GM23248 (cell line): ENCODE results near the gene DIAPH1. TPM values are rescaled to one million over a fixed set of nuclear protein-coding genes. Genes with fewer than 3 reads are reported as not detected.

Source experiments
- DNase-seq: peaks from one replicate; pipeline ENCODE4 v3.0.0-alpha.2; 2015
- H2AFZ ChIP-seq: fragments of 200-600 bp; sonication (generic); 2 replicates; pipeline ENCODE4 v1.6.1; 2016; ENCODE audit warnings: antibody characterized with exemption
- H3F3A ChIP-seq: fragments of 200-600 bp; sonication (generic); 2 replicates; pipeline ENCODE4 v1.6.1; 2016; ENCODE audit warnings: mild to moderate bottlenecking, antibody characterized with exemption, mixed run types; ENCODE audit not compliant: insufficient read depth
- H3K27ac ChIP-seq: fragments of 200-600 bp; sonication (generic); 2 replicates; pipeline ENCODE4 v1.5.1; 2016; ENCODE audit warnings: mild to moderate bottlenecking
- H3K27me3 ChIP-seq: fragments of 200-600 bp; sonication (generic); replicated peaks from 2 replicates; pipeline ENCODE4 v1.6.1; 2016; ENCODE audit warnings: mild to moderate bottlenecking; ENCODE audit not compliant: insufficient read depth
- H3K36me3 ChIP-seq: fragments of 200-600 bp; sonication (generic); 2 replicates; pipeline ENCODE4 v1.6.1; 2016; ENCODE audit warnings: low read depth, mild to moderate bottlenecking
- H3K4me1 ChIP-seq: fragments of 200-600 bp; sonication (generic); 2 replicates; pipeline ENCODE4 v1.6.1; 2016; ENCODE audit warnings: mild to moderate bottlenecking; ENCODE audit not compliant: insufficient read depth
- H3K4me2 ChIP-seq: fragments of 200-600 bp; sonication (generic); one replicate; pipeline ENCODE4 v1.6.1; 2016; ENCODE audit warnings: mild to moderate bottlenecking; ENCODE audit not compliant: unreplicated experiment
- H3K4me3 ChIP-seq: fragments of 200-600 bp; sonication (generic); 2 replicates; pipeline ENCODE4 v1.5.1; 2016; ENCODE audit warnings: mild to moderate bottlenecking
- H3K79me2 ChIP-seq: fragments of 200-600 bp; sonication (generic); 2 replicates; pipeline ENCODE4 v1.6.1; 2016; ENCODE audit warnings: mild to moderate bottlenecking; ENCODE audit not compliant: insufficient read depth
- H3K9ac ChIP-seq: fragments of 200-600 bp; sonication (generic); 2 replicates; pipeline ENCODE4 v1.6.1; 2016; ENCODE audit warnings: mild to moderate bottlenecking
- H3K9me2 ChIP-seq: fragments of 200-600 bp; sonication (generic); 2 replicates; pipeline ENCODE4 v1.6.1; 2016; ENCODE audit warnings: mixed run types, mild to moderate bottlenecking, moderate library complexity; ENCODE audit not compliant: insufficient read depth
- H3K9me3 ChIP-seq: fragments of 200-600 bp; sonication (generic); one replicate; pipeline ENCODE4 v1.6.1; 2017; ENCODE audit warnings: low read depth
- H4K20me1 ChIP-seq: fragments of 200-600 bp; sonication (generic); 2 replicates; pipeline ENCODE4 v1.6.0; 2016; ENCODE audit not compliant: insufficient read depth
- EZH2 ChIP-seq: fragments of 200-600 bp; sonication (generic); IDR thresholded peaks from 2 replicates; pipeline ENCODE4 v1.6.1; 2018; ENCODE audit warnings: antibody characterized with exemption, mild to moderate bottlenecking; ENCODE audit not compliant: insufficient read depth, poor library complexity, severe bottlenecking
- EZH2phosphoT487 ChIP-seq: fragments of 200-600 bp; sonication (generic); IDR thresholded peaks from 2 replicates; pipeline ENCODE4 v1.6.1; 2018; ENCODE audit warnings: antibody characterized with exemption, moderate library complexity, mild to moderate bottlenecking, low read depth; ENCODE audit not compliant: insufficient read depth
- WGBS, 2 experiments: methylation state at CpG; one replicate each; pipeline ENCODE4 v1.1.6; 2015 to 2017; ENCODE audit warnings: low lambda C conversion rate in 2 of 2, low coverage in 1 of 2; ENCODE audit errors: missing lambda C conversion rate in 2 of 2; 5-methylcytosine and 5-hydroxymethylcytosine counted together
- in situ Hi-C: fragments of 300-500 bp; cut with MboI; formaldehyde crosslinking; loops from 2 replicates; pipeline ENCODE4 v1.15.0; 2020
- polyA plus RNA-seq: library from polyadenylated mRNA; unstranded; fragments of >200 nt; fragmentation: Nextera tagmentation; extraction: Ambion mirVana; gene quantifications from 2 replicates; pipeline ENCODE4 v1.2.1, GENCODE V29; 2016
- total RNA-seq: library from RNA; depleted of rRNA; stranded (reverse); fragments of >200 nt; shearing (Covaris generic); gene quantifications from 2 replicates; pipeline ENCODE4 v1.2.3, GENCODE V29; 2014

DIAPH1 gene
- total and polyA plus RNA-seq, 2 experiments from 2014 or later = 26.0 to 34.4 TPM

DNA sequence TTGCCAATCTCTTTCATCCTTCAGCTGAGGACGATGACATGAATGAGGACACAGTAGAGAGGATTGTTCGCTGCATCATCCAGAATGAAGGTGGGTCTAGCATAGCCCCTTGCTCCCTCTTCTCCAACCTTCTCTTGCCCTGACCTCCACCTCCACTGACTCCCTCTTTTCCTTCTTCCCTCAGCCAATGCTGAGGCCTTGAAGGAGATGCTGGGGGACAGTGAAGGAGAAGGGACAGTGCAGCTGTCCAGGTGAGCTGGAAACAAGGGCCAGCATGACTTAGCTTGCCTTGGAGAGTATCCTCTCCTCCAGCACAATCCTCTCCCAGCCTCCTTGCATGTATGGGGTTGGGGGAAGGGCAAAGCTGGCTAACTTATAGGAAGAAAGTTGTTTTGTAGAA, 20.0 kb upstream of the DIAPH1 start:
- TF ChIP-seq EZH2 = no peak
- TF ChIP-seq EZH2phosphoT487 = no peak
- no peak overlapping the region for H3K9ac ChIP-seq
- peaks cover 14% of the 10 kb centered on the region; the same call in 1 of the 2 replicates for H3F3A ChIP-seq
- H3K79me2 ChIP-seq = peaks cover 29% of the 10 kb centered on the region
- no peak overlapping the region for H3K27ac ChIP-seq
- H3K9me3 ChIP-seq = no peaks in the 10 kb centered on the region
- H3K27me3 ChIP-seq = no peaks in the 10 kb centered on the region
- no peaks in the 10 kb centered on the region for H3K9me2 ChIP-seq
- no peaks in the 10 kb centered on the region for H4K20me1 ChIP-seq
- WGBS, 2 experiments = 86 to 94% methylated on average over 2 of the region's 2 CpGs
- in situ Hi-C loops = no loop called here
- H2AFZ ChIP-seq = no peak overlapping the region
- H3K4me2 ChIP-seq = no peak overlapping the region
- peaks cover 15% of the 10 kb centered on the region for H3K4me1 ChIP-seq
- no peak for DNase-seq
- no peaks in the 10 kb centered on the region; the same call in 1 of the 2 replicates for H3K36me3 ChIP-seq
- H3K4me3 ChIP-seq = no peak overlapping the region

DNA sequence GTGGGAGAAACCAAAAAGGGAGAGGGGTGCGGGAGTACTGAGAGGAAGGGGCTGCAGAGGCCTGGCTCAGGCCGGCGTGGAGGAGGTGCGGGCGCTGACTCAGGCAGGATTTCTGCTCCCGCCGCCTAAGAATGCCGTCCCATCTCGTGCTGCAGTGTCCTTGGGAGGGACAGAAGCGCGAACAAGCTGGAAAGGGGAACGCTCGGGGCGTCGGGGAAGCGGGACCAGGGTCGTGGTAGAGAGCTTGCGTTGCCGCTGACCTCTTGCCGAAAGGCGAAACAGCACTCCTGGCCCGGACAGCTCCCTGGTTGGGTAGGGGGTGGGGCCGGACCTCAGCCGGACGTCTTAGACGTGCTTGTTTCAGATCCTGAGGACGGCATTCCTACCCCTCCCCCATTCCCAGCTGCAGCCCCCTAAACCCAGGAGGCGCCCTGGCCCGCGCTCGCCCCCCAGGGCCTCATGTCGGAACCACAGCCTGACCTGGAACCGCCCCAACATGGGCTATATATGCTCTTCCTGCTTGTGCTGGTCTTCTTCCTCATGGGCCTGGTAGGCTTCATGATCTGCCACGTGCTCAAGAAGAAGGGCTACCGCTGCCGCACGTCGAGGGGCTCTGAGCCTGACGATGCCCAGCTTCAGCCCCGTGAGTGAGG, 19.1 kb upstream of the DIAPH1 start:
- H3K9me3 ChIP-seq = no peaks in the 10 kb centered on the region
- H3F3A ChIP-seq = 0 out of 2 replicates have a peak, but pooled peaks cover 9% of the 10 kb centered on the region
- no peaks in the 10 kb centered on the region for H3K9me2 ChIP-seq
- peaks cover 15% of the 10 kb centered on the region for H3K4me1 ChIP-seq
- peak; percentile 66 for DNase-seq
- H2AFZ ChIP-seq = peak overlapping the region; percentile 92
- in situ Hi-C loops = no loop called here
- H3K27me3 ChIP-seq = no peaks in the 10 kb centered on the region
- 6 to 7% methylated on average over 39 to 40 of the region's 40 CpGs for WGBS, 2 experiments
- H3K9ac ChIP-seq = peak overlapping the region; percentile 88
- H3K36me3 ChIP-seq = no peaks in the 10 kb centered on the region; the same call in 1 of the 2 replicates
- no peak overlapping the region for H3K27ac ChIP-seq
- H3K79me2 ChIP-seq = peaks cover 37% of the 10 kb centered on the region
- peak overlapping the region; percentile 82 for H3K4me3 ChIP-seq
- H3K4me2 ChIP-seq = peak overlapping the region; percentile 80
- H4K20me1 ChIP-seq = no peaks in the 10 kb centered on the region
- TF ChIP-seq EZH2 (no peak), EZH2phosphoT487 (no peak)

DNA sequence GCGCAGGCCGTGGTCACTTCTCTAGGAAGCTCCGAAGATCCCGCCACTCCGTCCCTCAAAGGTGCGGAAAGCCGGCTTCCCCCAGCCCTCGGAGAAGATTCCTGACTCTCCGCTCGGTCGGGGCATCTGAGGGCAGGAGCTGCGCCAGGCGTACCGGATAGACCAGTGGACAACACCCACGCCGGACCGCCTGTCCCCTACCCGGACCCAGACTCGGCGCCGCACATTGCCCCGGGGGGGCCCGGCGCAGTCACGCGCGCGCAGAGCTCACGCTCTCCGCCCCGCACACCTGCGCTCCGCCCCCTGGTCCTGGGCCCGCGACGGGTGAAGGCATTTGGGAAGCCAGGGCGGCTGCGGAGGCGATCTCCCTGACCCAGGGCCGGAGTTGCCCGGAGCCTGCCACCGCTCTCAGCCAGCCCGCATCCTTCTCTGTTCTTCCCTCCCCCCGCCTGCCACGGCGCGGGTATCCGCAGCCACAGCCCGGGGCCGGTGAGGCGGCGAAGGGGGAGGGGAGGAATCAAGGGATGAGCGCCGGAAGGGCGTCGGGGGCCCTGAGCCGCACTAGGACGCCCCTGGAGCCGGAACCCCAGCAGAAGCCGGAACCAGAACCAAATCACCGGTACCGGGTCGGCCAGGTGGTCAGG, 18.4 kb upstream of the DIAPH1 start:
- Histone ChIP-seq H3K9me3 (no peaks in the 10 kb centered on the region), H3K4me3 (peak overlapping the region; percentile 82), H3K27ac (no peak overlapping the region), H3K4me1 (peaks cover 13% of the 10 kb centered on the region), H3K9ac (peak overlapping the region; percentile 88), H3F3A (0 out of 2 replicates have a peak, but pooled peaks cover 3% of the 10 kb centered on the region), H2AFZ (peak overlapping the region; percentile 92), H3K27me3 (no peaks in the 10 kb centered on the region), H3K36me3 (no peaks in the 10 kb centered on the region; the same call in 1 of the 2 replicates), H4K20me1 (no peaks in the 10 kb centered on the region), H3K4me2 (peak overlapping the region; percentile 80), H3K9me2 (no peaks in the 10 kb centered on the region), H3K79me2 (peaks cover 44% of the 10 kb centered on the region)
- WGBS, 2 experiments = 1 to 2% methylated on average over 43 to 52 of the region's 63 CpGs
- TF ChIP-seq EZH2 (no peak), EZH2phosphoT487 (no peak)
- in situ Hi-C loops = no loop called here
- DNase-seq = peak; percentile 40

DNA sequence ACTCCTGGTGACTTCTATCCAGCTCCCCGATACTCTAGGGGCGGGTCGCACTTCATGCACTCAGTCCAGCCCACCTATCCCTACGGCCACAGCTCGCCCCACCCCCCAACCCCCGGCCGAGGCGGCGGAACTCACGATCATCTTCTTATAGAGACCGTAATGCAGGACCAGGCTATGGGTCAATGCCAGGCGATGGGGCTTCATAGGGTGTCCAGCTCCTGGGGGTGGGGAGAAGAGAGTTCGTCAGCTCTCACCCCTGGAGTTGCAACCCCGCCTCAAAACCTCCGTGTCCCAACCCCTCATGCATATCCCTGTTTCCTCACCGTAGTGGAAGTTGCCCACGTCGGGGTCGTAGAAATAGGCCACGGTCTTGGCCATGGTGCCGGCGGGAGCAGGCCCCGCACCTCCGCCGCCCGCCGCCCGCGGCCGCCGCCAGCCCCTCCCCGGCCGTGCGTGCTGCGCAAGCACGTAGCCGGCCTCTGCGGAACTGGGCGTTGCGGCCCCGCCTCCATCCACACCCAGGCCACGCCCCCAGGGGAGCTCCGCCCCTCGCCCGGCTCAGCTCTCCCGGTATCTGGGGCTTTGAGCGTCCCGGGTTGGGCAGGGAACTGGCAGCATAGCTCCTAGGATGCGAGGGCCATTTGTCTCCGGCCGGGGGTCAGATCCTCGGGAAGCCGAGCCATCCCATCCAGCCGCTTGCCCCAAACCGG, 17.8 kb upstream of the DIAPH1 start, which contains the start of the genes HDAC3 and RELL2:
HDAC3 (minus strand) TSS at position 437 of the 710 bp plus-strand sequence; CDS start at position 378, 59 bp downstream.
RELL2 (plus strand) TSS at position 585 of the 710 bp plus-strand sequence. CDS start 1,229 bp downstream, outside the sequence.
- Histone ChIP-seq H3K4me1 (peaks cover 9% of the 10 kb centered on the region), H4K20me1 (no peaks in the 10 kb centered on the region), H3K27me3 (no peaks in the 10 kb centered on the region), H3K9me2 (no peaks in the 10 kb centered on the region), H3F3A (no peaks in the 10 kb centered on the region), H3K79me2 (peaks cover 51% of the 10 kb centered on the region), H3K9me3 (no peaks in the 10 kb centered on the region), H3K9ac (peak within 1 kb of the TSS; percentile 88), H3K27ac (peak within 1 kb of the TSS; percentile 27), H3K4me2 (peak within 1 kb of the TSS; percentile 80), H3K4me3 (peak within 1 kb of the TSS; percentile 82), H3K36me3 (no peaks in the 10 kb centered on the region; the same call in 1 of the 2 replicates), H2AFZ (peak within 1 kb of the TSS; percentile 92)
- peak; percentile 97 for DNase-seq
- WGBS, 2 experiments = 0% methylated on average over 27 to 41 of the region's 55 CpGs
- in situ Hi-C loops = no loop called here
- TF ChIP-seq EZH2phosphoT487 (no peak), EZH2 (no peak)
